OCI-LY7 (cell line): ENCODE measurements around the gene NCS1. TPM values are rescaled to one million over a fixed set of nuclear protein-coding genes. Genes with fewer than 3 reads are reported as not detected.
"Not testable (repeated sequence)": the region's sequence is repeated elsewhere in the genome, so short reads cannot be mapped to it uniquely, and the experiment has no call there.

Experiments used
- BruUV-seq: library from RNA; stranded (reverse); fragments of 400-500 nt; replicated peaks from 2 replicates; lab custom pipeline; 2021; lab: Mats Ljungman, UMichigan
- CTCF ChIA-PET: fragments of 300-600 bp; sonication (Branson Sonifier 250); formaldehyde crosslinking; loops from one replicate; lab custom pipeline; 2022; ENCODE audit warnings: antibody characterized with exemption; ENCODE audit not compliant: unreplicated experiment; lab: Charles Lee
- POLR2A ChIA-PET: fragments of 300-600 bp; sonication (Branson Sonifier 250); formaldehyde crosslinking; loops from one replicate; lab custom pipeline; 2022; ENCODE audit warnings: antibody characterized with exemption; lab: Charles Lee
- DNase-seq: peaks from one replicate; pipeline ENCODE4 v3.0.0-alpha.2; 2015; ENCODE audit warnings: low spot score
- H2AFZ ChIP-seq: fragments of 200-600 bp; sonication (generic), shearing (Covaris generic); 2 replicates; pipeline ENCODE4 v1.6.1; 2014; ENCODE audit warnings: mild to moderate bottlenecking, antibody characterized with exemption, low read length, moderate library complexity
- H3K27ac ChIP-seq: fragments of 200-600 bp; sonication (generic); 2 replicates; pipeline ENCODE4 v1.5.1; 2014; ENCODE audit warnings: mixed run types, low read depth, mild to moderate bottlenecking, moderate library complexity, low read length, inconsistent platforms; ENCODE audit not compliant: poor library complexity, severe bottlenecking
- H3K36me3 ChIP-seq: fragments of 200-600 bp; sonication (generic); 2 replicates; pipeline ENCODE4 v1.6.1; 2014; ENCODE audit warnings: mild to moderate bottlenecking, antibody characterized with exemption, low read length, moderate library complexity, mixed read lengths; ENCODE audit not compliant: insufficient read depth
- H3K4me1 ChIP-seq: fragments of 200-600 bp; sonication (generic); 2 replicates; pipeline ENCODE4 v1.5.1; 2014; ENCODE audit warnings: mild to moderate bottlenecking, low read length; ENCODE audit not compliant: insufficient read depth, poor library complexity, severe bottlenecking
- H3K4me2 ChIP-seq: fragments of 200-600 bp; sonication (generic); 2 replicates; pipeline ENCODE4 v1.6.1; 2014; ENCODE audit warnings: mild to moderate bottlenecking, low read length
- H3K4me3 ChIP-seq: fragments of 200-600 bp; sonication (generic); 2 replicates; pipeline ENCODE4 v1.5.1; 2014; ENCODE audit warnings: mild to moderate bottlenecking, low read depth, low read length; ENCODE audit not compliant: poor library complexity, severe bottlenecking
- H3K79me2 ChIP-seq: fragments of 200-600 bp; sonication (generic); 2 replicates; pipeline ENCODE4 v1.6.1; 2016; ENCODE audit warnings: low read depth, mild to moderate bottlenecking, low read length, moderate library complexity, mixed read lengths; ENCODE audit not compliant: insufficient read depth
- H3K9me2 ChIP-seq: fragments of 200-600 bp; sonication (generic); 2 replicates; pipeline ENCODE4 v1.6.1; 2016; ENCODE audit warnings: mild to moderate bottlenecking, low read length, mixed read lengths; ENCODE audit not compliant: insufficient read depth
- H3K9me3 ChIP-seq: fragments of 200-600 bp; sonication (generic); 2 replicates; pipeline ENCODE4 v1.6.1; 2014; ENCODE audit warnings: mild to moderate bottlenecking, mixed run types, low read length, mixed read lengths
- H4K20me1 ChIP-seq: fragments of 200-600 bp; sonication (generic); 2 replicates; pipeline ENCODE4 v1.6.1; 2014; ENCODE audit warnings: mild to moderate bottlenecking, antibody characterized with exemption, low read length, moderate library complexity, mixed read lengths; ENCODE audit not compliant: insufficient read depth
- EZH2phosphoT487 ChIP-seq: fragments of 200-600 bp; sonication (generic); IDR thresholded peaks from 2 replicates; pipeline ENCODE4 v1.6.1; 2018; ENCODE audit warnings: low read depth, borderline replicate concordance, mild to moderate bottlenecking, mixed run types, antibody characterized with exemption, low read length, moderate library complexity, mixed read lengths
- intact Hi-C: fragments of 100-400 bp; cut with micrococcal nuclease; formaldehyde crosslinking; loops from one replicate; pipeline ENCODE4 v1.10.0; 2022; ENCODE audit not compliant: unreplicated experiment
- total RNA-seq, 2 experiments: library from RNA; depleted of rRNA in 1 of 2; stranded (reverse); fragments of >200 nt in 1 of 2; shearing (Covaris generic) in 1 of 2; gene quantifications; 2 replicates each; pipeline ENCODE4 v1.2.3, GENCODE V29; 2014 to 2022
- TF ChIP-seq, protein P1 (sequence below): fragments of 200-600 bp; sonication (generic); conservative IDR thresholded peaks from 2 replicates; pipeline ENCODE4 v1.5.1; 2014; ENCODE audit warnings: mild to moderate bottlenecking, antibody characterized with exemption, low read length, moderate library complexity, mixed read lengths

NCS1 gene
- total RNA-seq, 2 experiments from 2014 or later = not detected

DNA sequence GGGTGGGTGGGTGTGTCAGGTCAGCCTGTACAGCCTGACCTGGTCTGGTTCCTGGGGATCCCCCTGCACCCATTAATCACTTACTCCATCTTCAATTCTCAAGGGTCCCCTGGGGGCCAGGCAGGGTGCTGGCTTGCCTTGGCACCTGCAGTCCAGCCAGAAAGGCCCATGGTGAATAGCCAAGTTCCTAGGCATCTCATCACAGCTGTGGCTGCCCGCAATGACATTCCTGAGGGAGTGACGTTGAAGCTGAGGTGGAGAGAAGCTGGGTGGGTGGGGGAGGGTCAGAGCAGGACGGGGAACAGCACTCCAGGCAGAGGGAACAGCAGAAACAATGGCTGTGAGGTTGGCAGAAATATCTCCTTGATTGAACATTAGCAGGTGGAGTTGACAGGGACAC, 103.9 kb downstream of the NCS1 start:
- Histone ChIP-seq H3K36me3 (no peaks in the 10 kb centered on the region), H2AFZ (no peak overlapping the region), H3K4me3 (no peak overlapping the region), H3K9me3 (no peaks in the 10 kb centered on the region), H3K4me2 (no peak overlapping the region), H3K4me1 (no peaks in the 10 kb centered on the region), H3K79me2 (no peaks in the 10 kb centered on the region), H4K20me1 (no peaks in the 10 kb centered on the region), H3K27ac (no peak overlapping the region), H3K9me2 (no peaks in the 10 kb centered on the region)
- DNase-seq = no peak
- BruUV-seq = no TSS peak
- TF ChIP-seq, protein P1, sequence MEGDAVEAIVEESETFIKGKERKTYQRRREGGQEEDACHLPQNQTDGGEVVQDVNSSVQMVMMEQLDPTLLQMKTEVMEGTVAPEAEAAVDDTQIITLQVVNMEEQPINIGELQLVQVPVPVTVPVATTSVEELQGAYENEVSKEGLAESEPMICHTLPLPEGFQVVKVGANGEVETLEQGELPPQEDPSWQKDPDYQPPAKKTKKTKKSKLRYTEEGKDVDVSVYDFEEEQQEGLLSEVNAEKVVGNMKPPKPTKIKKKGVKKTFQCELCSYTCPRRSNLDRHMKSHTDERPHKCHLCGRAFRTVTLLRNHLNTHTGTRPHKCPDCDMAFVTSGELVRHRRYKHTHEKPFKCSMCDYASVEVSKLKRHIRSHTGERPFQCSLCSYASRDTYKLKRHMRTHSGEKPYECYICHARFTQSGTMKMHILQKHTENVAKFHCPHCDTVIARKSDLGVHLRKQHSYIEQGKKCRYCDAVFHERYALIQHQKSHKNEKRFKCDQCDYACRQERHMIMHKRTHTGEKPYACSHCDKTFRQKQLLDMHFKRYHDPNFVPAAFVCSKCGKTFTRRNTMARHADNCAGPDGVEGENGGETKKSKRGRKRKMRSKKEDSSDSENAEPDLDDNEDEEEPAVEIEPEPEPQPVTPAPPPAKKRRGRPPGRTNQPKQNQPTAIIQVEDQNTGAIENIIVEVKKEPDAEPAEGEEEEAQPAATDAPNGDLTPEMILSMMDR = no peak
- no peak for TF ChIP-seq EZH2phosphoT487
- intact Hi-C loops = no loop called here
- ChIA-PET POLR2A (interaction anchor here (0.6 to 0.7 kb wide), 2 partner anchors 255 to 971 kb away, joined by 3 to 4 read pairs; no protein-coding TSS in a partner anchor), CTCF (no interaction called here)

DNA sequence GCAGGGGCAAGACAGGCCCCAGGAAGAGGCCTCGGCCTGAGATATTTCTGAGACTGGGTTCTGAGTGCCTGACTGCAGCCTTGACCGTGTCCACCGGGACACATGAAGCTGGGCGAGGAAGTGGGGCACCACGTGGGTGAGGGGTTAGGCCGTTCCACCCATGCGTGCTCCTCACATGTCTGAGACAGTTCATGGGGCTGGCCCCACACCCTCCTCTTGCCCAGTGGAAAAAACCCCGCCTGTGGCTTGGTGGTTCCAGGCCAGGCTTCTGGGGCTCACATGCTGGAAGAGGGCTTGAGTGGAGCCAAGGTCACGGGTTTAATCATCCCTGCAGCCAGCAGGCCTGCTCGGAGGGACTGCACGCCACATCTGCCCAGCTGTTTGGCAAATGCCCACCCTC, 104.8 kb downstream of the NCS1 start:
- POLR2A ChIA-PET = interaction anchor here (0.6 kb wide), 1 partner anchor 161 kb away, joined by 3 read pairs; no protein-coding TSS in a partner anchor
- no peaks in the 10 kb centered on the region for H3K9me3 ChIP-seq
- intact Hi-C loops = no loop called here

DNA sequence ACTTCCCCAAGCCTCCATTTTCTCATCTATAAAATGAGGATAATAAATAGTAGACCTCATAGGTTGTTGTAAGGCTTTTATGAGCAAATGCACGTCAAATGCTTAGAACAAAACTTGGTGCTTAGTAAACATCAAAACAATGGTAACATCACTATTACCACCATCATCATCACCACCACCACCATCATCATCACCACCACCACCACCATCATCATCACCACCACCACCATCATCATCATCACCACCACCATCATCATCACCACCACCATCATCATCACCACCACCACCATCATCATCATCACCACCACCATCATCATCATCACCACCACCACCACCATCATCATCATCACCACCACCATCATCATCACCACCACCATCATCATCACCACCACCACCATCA, 105.3 kb downstream of the NCS1 start:
- H3K9me2 ChIP-seq, H2AFZ ChIP-seq, DNase-seq, H3K79me2 ChIP-seq, H3K9me3 ChIP-seq, H3K4me3 ChIP-seq, H3K36me3 ChIP-seq, H3K4me1 ChIP-seq, BruUV-seq, H3K4me2 ChIP-seq, H4K20me1 ChIP-seq, CTCF ChIA-PET, intact Hi-C loops, H3K27ac ChIP-seq: not testable (repeated sequence)
- POLR2A ChIA-PET = interaction anchor here (0.6 kb wide), 1 partner anchor 162 kb away, joined by 3 read pairs; no protein-coding TSS in a partner anchor

More for the DNA sequence above, 104.8 kb downstream of the NCS1 start:
- Histone ChIP-seq H3K4me3 (no peak overlapping the region), H3K9me2 (no peaks in the 10 kb centered on the region), H3K27ac (no peak overlapping the region), H3K4me2 (no peak overlapping the region), H3K79me2 (no peaks in the 10 kb centered on the region), H3K4me1 (no peaks in the 10 kb centered on the region), H3K36me3 (no peaks in the 10 kb centered on the region), H2AFZ (no peak overlapping the region), H4K20me1 (no peaks in the 10 kb centered on the region)
- CTCF ChIA-PET = no interaction called here
- BruUV-seq = no TSS peak
- DNase-seq = no peak
- TF ChIP-seq, protein P1 = no peak
- TF ChIP-seq EZH2phosphoT487 = no peak
